MM.1S (cell line): Measurements from ENCODE around the gene CMTR1.

Source experiments
- DNase-seq: peaks from one replicate; pipeline ENCODE4 v3.0.0-alpha.2; 2015
- H2AFZ ChIP-seq: fragments of 300-600 bp; sonication (generic); 2 replicates; pipeline ENCODE4 v1.6.0; 2016; ENCODE audit warnings: antibody characterized with exemption, low read length
- H3F3A ChIP-seq: fragments of 300-600 bp; sonication (generic); 2 replicates; pipeline ENCODE4 v1.6.1; 2016; ENCODE audit warnings: mild to moderate bottlenecking, antibody characterized with exemption, low read length, moderate library complexity, mixed read lengths; ENCODE audit not compliant: insufficient read depth
- H3K27ac ChIP-seq: fragments of 300-600 bp; sonication (generic); 2 replicates; pipeline ENCODE4 v1.5.1; 2016; ENCODE audit warnings: mild to moderate bottlenecking, low read length
- H3K27me3 ChIP-seq: fragments of 300-600 bp; sonication (generic); replicated peaks from 2 replicates; pipeline ENCODE4 v1.6.0; 2016; ENCODE audit warnings: low read length; ENCODE audit not compliant: insufficient read depth
- H3K36me3 ChIP-seq: fragments of 300-600 bp; sonication (generic); replicated peaks from 2 replicates; pipeline ENCODE4 v1.6.1; 2016; ENCODE audit warnings: mild to moderate bottlenecking, low read length, mixed read lengths; ENCODE audit not compliant: insufficient read depth
- H3K4me1 ChIP-seq: fragments of 300-600 bp; sonication (generic); 2 replicates; pipeline ENCODE4 v1.6.1; 2016; ENCODE audit warnings: low read length, mixed read lengths
- H3K4me2 ChIP-seq: fragments of 300-600 bp; sonication (generic); 2 replicates; pipeline ENCODE4 v1.6.0; 2016; ENCODE audit warnings: low read depth, low read length
- H3K4me3 ChIP-seq: fragments of 300-600 bp; sonication (generic); 2 replicates; pipeline ENCODE4 v1.5.1; 2016; ENCODE audit warnings: low read length, mixed read lengths
- H3K79me2 ChIP-seq: fragments of 300-600 bp; sonication (generic); 2 replicates; pipeline ENCODE4 v1.6.1; 2016; ENCODE audit warnings: mixed run types, low read length, mixed read lengths
- H3K9ac ChIP-seq: fragments of 300-600 bp; sonication (generic); 2 replicates; pipeline ENCODE4 v1.6.1; 2016; ENCODE audit warnings: low read length, mixed read lengths
- H3K9me2 ChIP-seq: fragments of 300-600 bp; sonication (generic); replicated peaks from 2 replicates; pipeline ENCODE4 v1.6.1; 2016; ENCODE audit warnings: mild to moderate bottlenecking, low read length, mixed read lengths; ENCODE audit not compliant: insufficient read depth
- H3K9me3 ChIP-seq: fragments of 300-600 bp; sonication (generic); replicated peaks from 2 replicates; pipeline ENCODE4 v1.6.1; 2016; ENCODE audit warnings: mild to moderate bottlenecking, low read length, mixed read lengths; ENCODE audit not compliant: insufficient read depth
- H4K20me1 ChIP-seq: fragments of 300-600 bp; sonication (generic); 2 replicates; pipeline ENCODE4 v1.6.1; 2016; ENCODE audit warnings: mild to moderate bottlenecking, low read length, moderate library complexity, mixed read lengths; ENCODE audit not compliant: insufficient read depth
- CTCF ChIP-seq: fragments of 300-600 bp; sonication (generic); IDR thresholded peaks from 2 replicates; pipeline ENCODE4 v1.5.1; 2016; ENCODE audit warnings: antibody characterized with exemption, low read length, mixed read lengths
- EZH2 ChIP-seq: fragments of 300-600 bp; sonication (generic); optimal IDR thresholded peaks from 2 replicates; pipeline ENCODE3; 2017; ENCODE audit warnings: low read depth, mild to moderate bottlenecking, antibody characterized with exemption, low read length, mixed read lengths
- EZH2phosphoT487 ChIP-seq: fragments of 300-600 bp; sonication (generic); IDR thresholded peaks from 2 replicates; pipeline ENCODE4 v1.6.1; 2018; ENCODE audit warnings: antibody characterized with exemption, low read length

The CMTR1 gene

GRCh38 chr6:37477656-37478435, 44.8 kb downstream of the CMTR1 start:
- H3K4me3 ChIP-seq = no peak overlapping the region
- no peaks in the 10 kb centered on the region for H3K9me2 ChIP-seq
- no peaks in the 10 kb centered on the region for H3K79me2 ChIP-seq
- H3K4me1 ChIP-seq = 0 out of 2 replicates have a peak, but pooled peaks cover 2% of the 10 kb centered on the region
- no peak overlapping the region for H3K4me2 ChIP-seq
- H2AFZ ChIP-seq = no peak overlapping the region
- TF ChIP-seq EZH2phosphoT487 = no peak
- no peak for TF ChIP-seq EZH2
- no peaks in the 10 kb centered on the region for H3K9me3 ChIP-seq
- no peak overlapping the region for H3K27ac ChIP-seq
- H4K20me1 ChIP-seq = no peaks in the 10 kb centered on the region
- H3F3A ChIP-seq = no peaks in the 10 kb centered on the region
- no peak overlapping the region for H3K9ac ChIP-seq
- no peak for DNase-seq
- no peaks in the 10 kb centered on the region for H3K27me3 ChIP-seq
- 0 out of 2 replicates have a peak, but pooled peaks cover 3% of the 10 kb centered on the region for H3K36me3 ChIP-seq

GRCh38 chr6:37478827-37479226, 45.8 kb downstream of the CMTR1 start:
- no peak overlapping the region for H3K4me3 ChIP-seq
- no peaks in the 10 kb centered on the region for H4K20me1 ChIP-seq
- H3K9ac ChIP-seq = no peak overlapping the region
- no peaks in the 10 kb centered on the region for H3F3A ChIP-seq
- no peaks in the 10 kb centered on the region for H3K27me3 ChIP-seq
- H3K4me2 ChIP-seq = no peak overlapping the region
- DNase-seq = no peak
- H3K9me2 ChIP-seq = no peaks in the 10 kb centered on the region
- H3K4me1 ChIP-seq = peaks cover 12% of the 10 kb centered on the region; the same call in 1 of the 2 replicates
- TF ChIP-seq EZH2 (no peak), EZH2phosphoT487 (no peak), CTCF (no peak)
- H3K36me3 ChIP-seq = 0 out of 2 replicates have a peak, but pooled peaks cover 3% of the 10 kb centered on the region
- no peaks in the 10 kb centered on the region for H3K79me2 ChIP-seq
- H3K9me3 ChIP-seq = no peaks in the 10 kb centered on the region
- H2AFZ ChIP-seq = no peak overlapping the region
- H3K27ac ChIP-seq = no peak overlapping the region

- no peak overlapping the region for H3K4me2 ChIP-seq
- H3K36me3 ChIP-seq = 0 out of 2 replicates have a peak, but pooled peaks cover 3% of the 10 kb centered on the region
- H3F3A ChIP-seq = no peaks in the 10 kb centered on the region
- H2AFZ ChIP-seq = no peak overlapping the region
- DNase-seq = no peak
- TF ChIP-seq EZH2 = no peak
- no peak for TF ChIP-seq EZH2phosphoT487
- no peak for TF ChIP-seq CTCF
- H3K27ac ChIP-seq = no peak overlapping the region
- no peaks in the 10 kb centered on the region for H3K27me3 ChIP-seq
- no peaks in the 10 kb centered on the region for H3K9me2 ChIP-seq
- no peaks in the 10 kb centered on the region for H4K20me1 ChIP-seq
- peaks cover 12% of the 10 kb centered on the region; the same call in 1 of the 2 replicates for H3K4me1 ChIP-seq
- H3K4me3 ChIP-seq = no peak overlapping the region
- no peaks in the 10 kb centered on the region for H3K9me3 ChIP-seq
- H3K79me2 ChIP-seq = no peaks in the 10 kb centered on the region
- H3K9ac ChIP-seq = no peak overlapping the region
These were observed 46.3 kb downstream of the CMTR1 start for GRCh38 chr6:37479266-37479854.
